Breast epithelium (tissue), 4 donors: ENCODE data around the gene DEPDC1. TPM values are rescaled to one million over a fixed set of nuclear protein-coding genes. Genes with fewer than 3 reads are reported as not detected.

Source experiments
- DNase-seq, 2 donors: peaks; one replicate each; pipeline ENCODE4 v3.0.0-alpha.2; 2019; ENCODE audit warnings: low spot score in 2 of 2
- H3K27ac ChIP-seq, 2 donors: fragments of 200-600 bp; sonication (generic) in 1 of 2; one replicate each; pipeline ENCODE4 v1.5.1; 2016 to 2019; ENCODE audit warnings: mild to moderate bottlenecking in 1 of 2
- H3K27me3 ChIP-seq, 2 donors: fragments of 200-600 bp; sonication (generic) in 1 of 2; one replicate each; pipeline versions ENCODE4 v1.5.1 to v1.6.0; 2017 to 2019; ENCODE audit warnings: control low read depth in 1 of 2, mild to moderate bottlenecking in 1 of 2
- H3K36me3 ChIP-seq: fragments of 200-600 bp; one replicate; pipeline ENCODE4 v1.5.1; 2019
- H3K4me1 ChIP-seq, 2 donors: fragments of 200-600 bp; sonication (generic); one replicate each; pipeline ENCODE4 v1.5.1; 2016 to 2019; ENCODE audit warnings: control low read depth in 1 of 2
- H3K4me3 ChIP-seq, 3 donors: fragments of 200-600 bp; sonication (generic); 1 replicate in 2 of 3; 2 replicates in 1 of 3; pipeline ENCODE4 v1.5.1; 2016 to 2019; ENCODE audit warnings: mild to moderate bottlenecking in 3 of 3, moderate library complexity in 2 of 3
- H3K9me3 ChIP-seq, 2 donors: fragments of 200-600 bp; sonication (generic) in 1 of 2; one replicate each; pipeline ENCODE4 v1.5.1; 2016 to 2019; ENCODE audit warnings: control low read depth in 1 of 2
- POLR2A ChIP-seq: fragments of 450-650 bp; IDR thresholded peaks from one replicate; pipeline ENCODE4 v1.6.1; 2016; ENCODE audit warnings: antibody characterized with exemption, mild to moderate bottlenecking, moderate library complexity
- POLR2AphosphoS5 ChIP-seq, 3 donors: sonication (generic); formaldehyde crosslinking; IDR thresholded peaks; one replicate each; pipeline ENCODE4 v1.6.1; 2017; ENCODE audit warnings: antibody characterized with exemption in 3 of 3
- intact Hi-C: fragments of 100-400 bp; cut with DNase I; formaldehyde crosslinking; loops from one replicate; pipeline ENCODE4 v1.15.1; 2023; ENCODE audit warnings: low total_unique reads
- total RNA-seq, 3 donors: library from RNA; depleted of rRNA; stranded (reverse); fragments of >200 nt; gene quantifications; one replicate each; pipeline ENCODE4 v1.1.0, GENCODE V29; 2016
- TF ChIP-seq, protein P1 (sequence below), 3 donors: fragments of 450-650 bp; IDR thresholded peaks; one replicate each; pipeline ENCODE4 v1.5.1; 2016 to 2017; ENCODE audit warnings: antibody characterized with exemption in 3 of 3, mild to moderate bottlenecking in 3 of 3, moderate library complexity in 3 of 3

Gene DEPDC1
- total RNA-seq, 3 donors from 2014 or later = 1.5 to 1.9 TPM; not detected in 1

DNA sequence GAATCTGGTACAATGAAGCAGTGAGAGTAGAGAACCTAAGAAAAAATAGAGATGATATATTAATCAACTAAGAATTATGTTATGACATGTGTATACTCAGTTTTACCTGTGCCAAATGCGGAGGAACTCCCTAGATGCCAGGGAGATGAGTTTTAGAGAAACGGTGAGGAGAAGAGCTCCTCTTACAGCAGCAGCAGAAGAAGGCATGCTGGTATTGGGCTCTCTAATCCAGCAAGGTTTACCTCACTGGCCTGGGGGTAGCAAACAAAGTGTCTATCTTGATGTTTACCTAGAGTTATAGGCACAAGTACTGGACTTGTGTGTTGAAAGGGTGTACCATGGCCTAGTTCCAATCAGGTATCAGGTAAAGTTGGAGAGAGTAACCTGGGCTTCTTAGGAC lies 28.9 kb upstream of the DEPDC1 start:
- no peaks in the 10 kb centered on the region for H3K27me3 ChIP-seq
- H3K27ac ChIP-seq = no peak overlapping the region
- no peaks in the 10 kb centered on the region for H3K36me3 ChIP-seq
- intact Hi-C loops = no loop called here
- H3K9me3 ChIP-seq = no peaks in the 10 kb centered on the region
- TF ChIP-seq POLR2AphosphoS5 (IDR thresholded peaks at IDR 0.05) = no peak
- TF ChIP-seq POLR2A = no peak
- TF ChIP-seq, protein P1, sequence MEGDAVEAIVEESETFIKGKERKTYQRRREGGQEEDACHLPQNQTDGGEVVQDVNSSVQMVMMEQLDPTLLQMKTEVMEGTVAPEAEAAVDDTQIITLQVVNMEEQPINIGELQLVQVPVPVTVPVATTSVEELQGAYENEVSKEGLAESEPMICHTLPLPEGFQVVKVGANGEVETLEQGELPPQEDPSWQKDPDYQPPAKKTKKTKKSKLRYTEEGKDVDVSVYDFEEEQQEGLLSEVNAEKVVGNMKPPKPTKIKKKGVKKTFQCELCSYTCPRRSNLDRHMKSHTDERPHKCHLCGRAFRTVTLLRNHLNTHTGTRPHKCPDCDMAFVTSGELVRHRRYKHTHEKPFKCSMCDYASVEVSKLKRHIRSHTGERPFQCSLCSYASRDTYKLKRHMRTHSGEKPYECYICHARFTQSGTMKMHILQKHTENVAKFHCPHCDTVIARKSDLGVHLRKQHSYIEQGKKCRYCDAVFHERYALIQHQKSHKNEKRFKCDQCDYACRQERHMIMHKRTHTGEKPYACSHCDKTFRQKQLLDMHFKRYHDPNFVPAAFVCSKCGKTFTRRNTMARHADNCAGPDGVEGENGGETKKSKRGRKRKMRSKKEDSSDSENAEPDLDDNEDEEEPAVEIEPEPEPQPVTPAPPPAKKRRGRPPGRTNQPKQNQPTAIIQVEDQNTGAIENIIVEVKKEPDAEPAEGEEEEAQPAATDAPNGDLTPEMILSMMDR (IDR thresholded peaks at IDR 0.05) = no peak
- H3K4me3 ChIP-seq = no peak overlapping the region
- H3K4me1 ChIP-seq = no peaks in the 10 kb centered on the region
- DNase-seq = no peak

DNA sequence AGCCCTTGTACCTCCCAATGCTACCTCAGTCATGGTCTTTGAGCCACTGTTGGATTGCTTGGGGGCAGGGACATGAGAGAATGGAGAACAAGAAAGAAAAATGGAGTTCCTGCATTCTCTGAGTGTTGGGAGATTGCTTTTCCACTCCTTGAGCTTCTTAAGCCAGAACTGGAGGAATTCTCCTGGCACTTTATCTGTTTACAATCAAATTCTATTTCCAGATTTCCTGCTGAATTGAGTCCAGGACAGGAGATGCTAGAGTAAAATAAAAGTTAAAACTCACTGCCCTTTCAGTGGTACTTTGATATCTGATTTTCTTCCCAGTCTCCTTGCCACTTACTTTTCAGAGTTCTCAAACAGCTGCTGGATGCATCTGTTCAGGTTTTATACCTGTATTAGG lies 24.4 kb upstream of the DEPDC1 start:
- Histone ChIP-seq H3K27me3 (no peaks in the 10 kb centered on the region), H3K4me1 (no peaks in the 10 kb centered on the region), H3K9me3 (no peaks in the 10 kb centered on the region), H3K4me3 (no peak overlapping the region), H3K27ac (no peak overlapping the region), H3K36me3 (no peaks in the 10 kb centered on the region)
- TF ChIP-seq POLR2A (no peak), POLR2AphosphoS5 (IDR thresholded peaks at IDR 0.05) (no peak)
- TF ChIP-seq, protein P1 (IDR thresholded peaks at IDR 0.05) = no peak
- intact Hi-C loops = no loop called here
- no peak for DNase-seq

DNA sequence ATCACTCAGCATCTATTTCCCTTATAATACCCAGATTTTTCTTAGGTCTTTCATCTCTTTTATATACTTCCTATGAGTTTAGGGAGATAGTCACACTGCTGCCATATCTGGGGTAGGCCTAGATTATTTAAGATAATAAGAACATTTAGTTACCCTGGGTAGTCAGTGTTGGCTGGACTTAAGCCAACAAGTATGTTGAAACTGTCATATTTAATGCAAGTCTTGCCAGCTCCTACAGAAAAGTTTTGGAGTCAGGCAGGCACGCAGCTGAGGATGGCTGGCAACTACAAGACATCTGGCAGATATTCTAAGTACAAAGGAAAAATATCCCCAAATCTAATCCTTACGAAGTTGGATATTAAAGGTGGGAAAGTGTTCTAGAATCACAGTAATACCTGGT lies 19.2 kb upstream of the DEPDC1 start:
- DNase-seq = no peak
- Histone ChIP-seq H3K27ac (no peak overlapping the region), H3K27me3 (no peaks in the 10 kb centered on the region), H3K4me1 (no peaks in the 10 kb centered on the region), H3K36me3 (no peaks in the 10 kb centered on the region), H3K9me3 (no peaks in the 10 kb centered on the region), H3K4me3 (no peak overlapping the region)
- TF ChIP-seq POLR2AphosphoS5 (IDR thresholded peaks at IDR 0.05) = no peak
- intact Hi-C loops = loop anchor here (10.0 kb wide), 1 partner anchor 2001 kb away; no protein-coding TSS in a partner anchor

DNA sequence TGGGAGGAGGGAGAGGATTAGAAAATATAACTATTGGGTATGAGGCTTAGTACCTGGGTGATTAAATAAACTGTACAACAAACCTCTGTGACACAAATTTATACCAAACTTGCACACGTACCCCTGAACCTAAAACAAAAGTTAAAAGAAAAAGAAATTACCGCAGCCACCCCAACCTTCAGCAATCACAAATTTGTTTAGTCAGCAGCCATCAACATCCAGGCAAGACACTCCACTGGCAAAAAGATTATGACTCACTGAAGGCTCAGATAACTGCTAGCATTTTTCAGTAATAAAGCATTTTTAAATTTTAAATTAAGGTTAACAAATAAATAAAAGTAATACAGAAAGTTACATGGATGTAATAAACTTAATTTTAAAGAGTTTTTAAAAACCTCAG lies 14.4 kb upstream of the DEPDC1 start:
- Histone ChIP-seq H3K9me3 (no peaks in the 10 kb centered on the region), H3K4me3 (no peak overlapping the region), H3K36me3 (no peaks in the 10 kb centered on the region), H3K4me1 (no peaks in the 10 kb centered on the region), H3K27me3 (no peaks in the 10 kb centered on the region), H3K27ac (no peak overlapping the region)
- intact Hi-C loops = loop anchor here (10.0 kb wide), 1 partner anchor 1996 kb away; no protein-coding TSS in a partner anchor
- TF ChIP-seq POLR2AphosphoS5 (IDR thresholded peaks at IDR 0.05) (no peak), POLR2A (no peak)
- TF ChIP-seq, protein P1 (IDR thresholded peaks at IDR 0.05) = no peak
- DNase-seq = no peak

DNA sequence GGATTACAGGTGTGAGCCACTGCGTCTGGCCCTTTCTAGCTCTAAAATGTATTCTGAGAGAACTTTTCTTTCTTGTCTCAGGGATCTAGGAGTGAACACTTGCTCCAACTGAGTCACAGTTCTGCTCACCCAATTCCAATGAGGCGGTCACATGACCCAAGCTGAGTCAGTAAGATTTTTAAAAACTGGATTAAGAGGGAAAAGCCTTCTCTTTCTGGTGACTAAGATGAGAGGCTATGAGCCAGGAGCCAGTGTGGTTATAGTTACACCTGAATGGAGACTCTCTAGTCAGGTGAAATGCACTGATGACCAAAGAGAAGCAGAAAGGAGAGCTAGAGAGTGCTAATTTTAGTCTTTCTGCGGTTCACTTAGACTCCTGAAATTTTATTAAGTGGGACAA lies 9.5 kb upstream of the DEPDC1 start:
- no peak overlapping the region for H3K27ac ChIP-seq
- no peaks in the 10 kb centered on the region for H3K4me1 ChIP-seq
- no peaks in the 10 kb centered on the region for H3K27me3 ChIP-seq
- no peak for DNase-seq
- H3K9me3 ChIP-seq = peaks cover 6 to 19% of the 10 kb centered on the region in 2 donors
- H3K4me3 ChIP-seq = no peak overlapping the region
- no peak for TF ChIP-seq POLR2A
- TF ChIP-seq, protein P1 (IDR thresholded peaks at IDR 0.05) = no peak
- TF ChIP-seq POLR2AphosphoS5 (IDR thresholded peaks at IDR 0.05) = no peak
- no peaks in the 10 kb centered on the region for H3K36me3 ChIP-seq
- intact Hi-C loops = no loop called here

DNA sequence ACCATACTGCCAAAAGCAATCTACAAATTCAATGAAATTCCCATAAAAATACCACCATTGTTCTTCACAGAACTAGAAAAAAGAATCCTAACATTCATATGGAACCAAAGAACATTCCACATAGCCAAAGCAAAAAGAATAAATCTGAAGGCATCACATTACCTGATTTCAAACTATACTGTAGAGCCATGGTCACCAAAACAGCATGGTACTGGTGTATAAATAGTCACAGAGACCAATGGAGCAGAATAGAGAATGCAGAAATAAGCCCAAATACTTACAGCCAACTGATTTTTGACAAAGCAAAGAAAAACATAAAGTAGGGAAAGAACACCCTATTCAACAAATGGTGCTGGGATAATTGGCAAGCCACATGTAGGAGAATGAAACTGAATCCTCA lies 6.2 kb upstream of the DEPDC1 start:
- no peak for DNase-seq
- Histone ChIP-seq H3K4me3 (no peak overlapping the region), H3K27me3 (no peaks in the 10 kb centered on the region), H3K9me3 (peaks cover 6 to 19% of the 10 kb centered on the region in 2 donors), H3K4me1 (no peaks in the 10 kb centered on the region), H3K27ac (no peak overlapping the region), H3K36me3 (no peaks in the 10 kb centered on the region)
- intact Hi-C loops = no loop called here
- TF ChIP-seq POLR2A (no peak), POLR2AphosphoS5 (IDR thresholded peaks at IDR 0.05) (no peak)
- TF ChIP-seq, protein P1 (IDR thresholded peaks at IDR 0.05) = no peak
